ENCODE data around the gene ZNF556. TPM values are rescaled to one million over a fixed set of nuclear protein-coding genes. Genes with fewer than 3 reads are reported as not detected.
"Not testable (repeated sequence)": the region's sequence is repeated elsewhere in the genome, so short reads cannot be mapped to it uniquely, and the experiment has no call there.

Gene ZNF556
- total RNA-seq, 1 donor from 2014 or later, result not detected

DNA sequence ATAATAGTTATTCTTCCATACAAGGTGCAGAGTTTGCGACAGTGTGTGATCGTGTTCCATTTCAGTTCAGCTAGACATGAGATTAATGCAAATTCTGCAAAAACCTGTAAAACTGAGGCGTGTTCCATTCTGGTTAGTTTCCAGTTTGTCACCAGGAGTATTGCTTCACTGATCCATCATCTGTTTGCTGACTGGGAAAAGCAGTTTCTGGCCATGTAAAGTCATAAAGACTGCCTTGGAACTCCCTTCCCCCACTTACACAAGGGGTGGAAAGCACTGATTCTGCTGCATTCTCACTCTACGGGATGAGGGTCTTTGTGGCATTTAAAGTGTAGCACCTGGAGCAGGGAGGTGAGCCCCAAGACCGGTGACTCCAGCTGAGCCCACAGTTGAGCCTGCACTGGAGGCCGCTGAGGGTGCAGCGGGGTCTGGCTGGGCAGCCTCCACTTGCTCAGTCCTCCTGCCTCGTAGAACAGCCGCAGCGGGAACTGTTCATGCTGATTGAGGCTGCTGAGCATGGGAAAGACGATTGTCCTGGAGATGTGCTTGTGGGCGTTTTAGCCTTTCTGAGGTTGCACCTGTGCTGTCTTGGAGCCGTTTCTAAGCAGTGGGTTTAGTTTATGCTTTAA is 35.6 kb downstream of the ZNF556 start:
- H3K27me3 ChIP-seq, result no peaks in the 10 kb centered on the region
- TF ChIP-seq, protein P1, sequence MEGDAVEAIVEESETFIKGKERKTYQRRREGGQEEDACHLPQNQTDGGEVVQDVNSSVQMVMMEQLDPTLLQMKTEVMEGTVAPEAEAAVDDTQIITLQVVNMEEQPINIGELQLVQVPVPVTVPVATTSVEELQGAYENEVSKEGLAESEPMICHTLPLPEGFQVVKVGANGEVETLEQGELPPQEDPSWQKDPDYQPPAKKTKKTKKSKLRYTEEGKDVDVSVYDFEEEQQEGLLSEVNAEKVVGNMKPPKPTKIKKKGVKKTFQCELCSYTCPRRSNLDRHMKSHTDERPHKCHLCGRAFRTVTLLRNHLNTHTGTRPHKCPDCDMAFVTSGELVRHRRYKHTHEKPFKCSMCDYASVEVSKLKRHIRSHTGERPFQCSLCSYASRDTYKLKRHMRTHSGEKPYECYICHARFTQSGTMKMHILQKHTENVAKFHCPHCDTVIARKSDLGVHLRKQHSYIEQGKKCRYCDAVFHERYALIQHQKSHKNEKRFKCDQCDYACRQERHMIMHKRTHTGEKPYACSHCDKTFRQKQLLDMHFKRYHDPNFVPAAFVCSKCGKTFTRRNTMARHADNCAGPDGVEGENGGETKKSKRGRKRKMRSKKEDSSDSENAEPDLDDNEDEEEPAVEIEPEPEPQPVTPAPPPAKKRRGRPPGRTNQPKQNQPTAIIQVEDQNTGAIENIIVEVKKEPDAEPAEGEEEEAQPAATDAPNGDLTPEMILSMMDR (IDR thresholded peaks at IDR 0.05), result no peak
- no peaks in the 10 kb centered on the region for H3K9me3 ChIP-seq
- no peak overlapping the region for H3K4me3 ChIP-seq
- H3K4me1 ChIP-seq, result peaks cover 0 to 3% of the 10 kb centered on the region in 2 donors
- intact Hi-C loops (cut with DNase I), result no loop called here
- H3K36me3 ChIP-seq, result no peaks in the 10 kb centered on the region
- no peak overlapping the region for H3K27ac ChIP-seq
- DNase-seq (ENCODE audit: low spot score in 2 of 2), result no peak

DNA sequence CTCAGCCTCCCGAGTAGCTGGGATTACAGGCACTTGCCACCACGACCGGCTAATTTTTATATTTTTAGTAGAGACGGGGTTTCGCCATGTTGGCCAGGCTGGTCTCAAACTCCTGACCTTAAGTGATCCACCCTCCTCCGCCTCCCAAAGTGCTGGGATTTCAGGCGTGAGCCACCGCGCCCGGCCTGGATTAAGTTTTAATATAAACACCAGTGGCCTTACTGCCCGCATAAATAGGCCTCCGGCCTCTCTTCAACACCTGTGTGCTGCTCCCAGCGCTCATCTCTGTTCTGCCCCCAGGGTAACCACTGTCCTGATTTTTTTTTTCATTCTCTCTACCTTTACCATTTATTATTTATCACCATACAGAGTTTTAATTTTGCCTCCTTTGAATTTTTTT is 36.2 kb downstream of the ZNF556 start:
- intact Hi-C loops (cut with DNase I); H3K4me1 ChIP-seq; H3K36me3 ChIP-seq; H3K4me3 ChIP-seq; H3K27ac ChIP-seq; H3K9me3 ChIP-seq; DNase-seq (ENCODE audit: low spot score in 2 of 2); H3K27me3 ChIP-seq: not testable (repeated sequence)

DNA sequence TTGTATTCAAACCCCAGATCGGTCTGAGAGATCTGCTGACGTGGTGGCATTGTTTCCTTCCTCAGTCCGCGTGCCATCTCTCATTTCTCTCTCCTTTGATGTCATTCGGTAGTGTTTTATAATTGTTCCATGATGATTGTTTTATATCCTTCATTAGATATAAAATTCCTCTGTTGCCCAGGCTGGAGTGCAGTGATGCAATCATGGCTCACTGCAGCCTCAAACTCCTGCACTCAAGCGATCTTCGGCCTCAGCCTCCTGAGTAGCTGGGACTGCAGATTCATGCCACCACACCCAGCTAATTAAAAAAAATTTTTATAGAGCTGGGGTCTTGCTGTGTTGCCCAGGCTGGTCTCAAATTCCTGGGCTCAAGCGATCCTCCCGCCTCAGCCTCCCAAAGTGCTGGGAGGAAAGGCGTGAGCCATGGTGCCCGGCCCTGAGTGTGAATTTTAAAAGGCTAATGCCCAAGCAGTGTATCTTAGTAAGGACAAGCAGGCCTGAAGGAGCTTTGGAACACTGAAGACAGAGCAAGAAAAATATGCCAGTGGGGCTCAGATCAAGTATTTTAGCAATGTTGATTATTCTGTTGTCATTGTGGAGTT is 38.9 kb downstream of the ZNF556 start:
- intact Hi-C loops (cut with DNase I), result no loop called here
- Histone ChIP-seq H3K4me1 (peaks cover 0 to 3% of the 10 kb centered on the region in 2 donors), H3K27me3 (no peaks in the 10 kb centered on the region), H3K27ac (no peak overlapping the region), H3K9me3 (no peaks in the 10 kb centered on the region), H3K4me3 (no peak overlapping the region), H3K36me3 (no peaks in the 10 kb centered on the region)
- TF ChIP-seq, protein P1 (IDR thresholded peaks at IDR 0.05), result no peak
- no peak for DNase-seq (ENCODE audit: low spot score in 2 of 2)

DNA sequence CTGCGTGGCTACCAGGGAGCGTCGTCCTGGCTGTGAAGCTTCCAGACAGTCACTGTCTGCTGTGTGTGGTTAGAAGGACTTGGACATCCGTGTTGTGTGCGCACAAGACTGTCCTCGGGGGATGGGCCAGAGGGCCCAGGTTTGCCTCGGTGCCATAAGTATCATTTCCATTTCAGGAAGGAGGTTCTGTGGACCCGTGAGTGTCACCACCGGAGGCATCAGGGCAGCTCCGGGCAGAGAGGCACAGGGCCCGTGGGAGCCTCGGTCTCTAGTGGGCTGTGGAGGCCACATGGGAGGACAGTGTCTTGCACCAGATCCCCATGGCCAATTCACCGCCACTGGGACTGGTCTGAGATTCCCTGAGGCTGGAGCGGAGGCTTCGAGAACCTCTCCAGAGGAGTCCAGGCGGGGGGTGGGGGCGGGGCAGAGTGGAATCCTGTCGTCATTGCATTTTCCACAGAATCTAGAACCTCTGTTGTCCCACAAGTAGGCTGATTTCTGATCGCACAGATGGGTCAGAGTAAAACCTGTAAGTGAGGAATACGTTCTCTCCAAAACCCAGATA is 39.6 kb downstream of the ZNF556 start:
- Histone ChIP-seq H3K4me3 (no peak overlapping the region), H3K36me3 (no peaks in the 10 kb centered on the region), H3K4me1 (no peaks in the 10 kb centered on the region), H3K27me3 (no peaks in the 10 kb centered on the region), H3K9me3 (no peaks in the 10 kb centered on the region), H3K27ac (no peak overlapping the region)
- intact Hi-C loops (cut with DNase I), result no loop called here
- TF ChIP-seq, protein P1 (IDR thresholded peaks at IDR 0.05), result no peak
- DNase-seq (ENCODE audit: low spot score in 2 of 2), result no peak

DNA sequence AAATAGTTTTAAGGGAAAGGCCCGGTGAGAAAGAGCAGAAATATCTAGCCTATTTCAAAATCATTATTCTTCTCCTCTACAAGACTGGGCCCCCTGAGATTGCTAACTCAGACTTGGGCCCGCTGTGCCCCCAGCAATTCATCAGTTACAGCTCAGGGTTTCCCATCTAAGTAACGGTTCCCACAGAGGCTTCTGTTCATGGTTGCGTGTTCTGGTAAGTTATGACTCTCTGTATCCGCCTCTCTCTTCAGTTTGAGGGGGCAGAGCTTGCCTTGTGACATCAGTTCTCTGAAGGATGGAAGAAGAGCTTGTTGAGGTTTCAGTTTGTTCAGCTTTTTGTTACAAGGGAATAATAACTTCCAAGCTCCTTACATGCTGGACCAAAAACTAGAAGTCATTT is 45.2 kb downstream of the ZNF556 start:
- Histone ChIP-seq H3K9me3 (peaks cover 9% of the 10 kb centered on the region in 2 donors), H3K27ac (no peak overlapping the region), H3K36me3 (peaks cover 15 to 29% of the 10 kb centered on the region in 2 donors), H3K4me3 (no peak overlapping the region), H3K4me1 (no peaks in the 10 kb centered on the region), H3K27me3 (no peaks in the 10 kb centered on the region)
- TF ChIP-seq, protein P1 (IDR thresholded peaks at IDR 0.05), result no peak
- no peak for DNase-seq (ENCODE audit: low spot score in 2 of 2)
- intact Hi-C loops (cut with DNase I), result no loop called here
